HG02973 (cell line): ENCODE data around the gene PYCR2.
"Not testable (repeated sequence)": the region's sequence is repeated elsewhere in the genome, so short reads cannot be mapped to it uniquely, and the experiment has no call there.

Experiments
- ATAC-seq: cut with Tn5 transposase; IDR thresholded peaks from one replicate; pipeline ENCODE4 v1.9.1; 2021; ENCODE audit warnings: moderate library complexity; ENCODE audit not compliant: unreplicated experiment

Gene PYCR2

DNA sequence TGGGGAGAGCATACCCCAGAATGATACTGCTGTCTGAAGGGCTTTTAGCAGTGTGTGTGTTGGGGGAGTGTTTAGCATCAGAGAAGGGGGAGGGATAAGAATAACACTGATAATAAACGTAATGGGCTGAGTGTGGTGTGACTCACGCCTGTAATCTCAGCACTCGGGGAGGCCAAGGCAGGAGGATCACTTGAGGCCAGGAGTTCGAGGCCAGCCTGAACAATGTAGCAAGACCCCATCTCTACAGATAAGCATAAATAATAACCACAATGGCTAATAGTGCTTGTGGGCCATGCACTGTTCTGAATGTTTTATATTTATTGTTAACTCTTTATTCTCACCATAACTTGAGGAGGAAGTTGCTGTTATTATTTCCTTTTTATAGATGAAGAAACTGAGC lies 19.5 kb upstream of the PYCR2 start:
- no peak for ATAC-seq

DNA sequence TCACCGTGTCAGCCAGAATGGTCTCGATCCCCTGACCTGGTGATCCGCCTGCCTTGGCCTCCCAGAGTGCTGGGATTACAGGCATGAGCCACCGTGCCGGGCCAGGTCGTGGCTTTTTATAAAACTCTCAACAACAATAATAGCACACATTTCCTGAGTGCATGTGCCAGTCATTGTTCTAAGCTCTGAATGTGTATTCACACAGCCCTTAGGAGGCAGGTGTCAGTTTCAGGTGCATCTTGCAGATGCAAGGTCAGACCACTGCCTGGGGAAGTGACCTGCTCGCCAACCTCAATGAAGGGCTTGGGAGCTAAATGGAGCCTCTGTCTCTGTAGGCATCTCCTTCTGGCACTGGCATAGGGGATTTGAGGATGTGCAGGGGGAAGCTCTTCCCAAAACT lies 18.5 kb upstream of the PYCR2 start:
- no peak for ATAC-seq

DNA sequence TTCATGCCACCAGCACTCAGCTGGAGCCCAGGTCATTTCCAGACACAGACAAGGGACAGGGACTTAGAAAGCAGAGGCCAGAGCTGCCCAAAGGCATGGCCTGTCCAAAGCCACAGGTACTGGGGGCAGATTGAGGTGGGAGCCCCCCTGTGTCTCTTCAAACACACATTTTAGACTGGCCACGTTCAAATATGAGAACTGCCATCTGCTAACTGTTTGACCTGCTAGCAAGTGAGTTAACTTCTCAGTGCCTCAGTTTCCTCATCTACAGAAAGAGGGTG lies 17.8 kb upstream of the PYCR2 start:
- no peak for ATAC-seq

DNA sequence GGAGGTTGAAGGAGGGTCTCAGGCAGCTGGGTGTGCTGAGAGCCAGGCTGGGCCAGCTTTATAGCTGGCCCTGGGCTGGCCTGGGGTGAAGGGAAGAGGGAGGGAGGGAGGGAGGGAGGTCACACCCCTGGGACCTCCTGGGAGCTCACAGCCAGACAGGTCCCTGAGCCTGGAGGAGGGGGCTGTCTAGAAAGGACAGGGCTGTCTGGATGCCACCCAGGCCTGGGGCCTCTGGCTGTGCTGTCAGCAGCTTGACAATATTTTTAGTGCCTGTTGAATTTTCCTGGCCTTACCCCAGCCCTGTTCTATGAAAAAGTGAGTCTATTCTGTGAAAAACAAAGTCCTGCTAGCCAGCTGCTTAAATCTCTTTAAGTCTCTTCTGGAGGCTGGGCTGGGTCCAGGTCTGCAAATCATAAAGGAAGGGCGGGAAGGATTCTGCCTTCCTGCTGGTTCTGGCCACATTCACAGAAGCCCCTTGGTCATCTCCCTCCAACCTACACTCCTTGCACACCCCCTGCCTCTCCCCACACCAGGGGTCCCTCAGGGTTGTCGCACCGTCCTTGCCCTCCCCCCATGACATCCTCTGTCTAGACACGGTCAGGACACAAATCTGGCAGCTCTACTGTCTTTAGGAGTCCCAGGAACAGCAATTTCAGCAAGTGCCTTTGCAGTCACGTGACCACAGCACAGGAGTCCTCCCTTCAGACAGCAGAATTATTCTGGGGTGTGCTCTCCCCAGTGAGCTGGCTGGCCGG lies 17.3 kb upstream of the PYCR2 start, which contains the start of gene LEFTY2:
Gene LEFTY2, minus strand, starts transcription at position 34 of the 755 bp plus-strand sequence. CDS start 80 bp downstream, outside the sequence.
- ATAC-seq: no peak

DNA sequence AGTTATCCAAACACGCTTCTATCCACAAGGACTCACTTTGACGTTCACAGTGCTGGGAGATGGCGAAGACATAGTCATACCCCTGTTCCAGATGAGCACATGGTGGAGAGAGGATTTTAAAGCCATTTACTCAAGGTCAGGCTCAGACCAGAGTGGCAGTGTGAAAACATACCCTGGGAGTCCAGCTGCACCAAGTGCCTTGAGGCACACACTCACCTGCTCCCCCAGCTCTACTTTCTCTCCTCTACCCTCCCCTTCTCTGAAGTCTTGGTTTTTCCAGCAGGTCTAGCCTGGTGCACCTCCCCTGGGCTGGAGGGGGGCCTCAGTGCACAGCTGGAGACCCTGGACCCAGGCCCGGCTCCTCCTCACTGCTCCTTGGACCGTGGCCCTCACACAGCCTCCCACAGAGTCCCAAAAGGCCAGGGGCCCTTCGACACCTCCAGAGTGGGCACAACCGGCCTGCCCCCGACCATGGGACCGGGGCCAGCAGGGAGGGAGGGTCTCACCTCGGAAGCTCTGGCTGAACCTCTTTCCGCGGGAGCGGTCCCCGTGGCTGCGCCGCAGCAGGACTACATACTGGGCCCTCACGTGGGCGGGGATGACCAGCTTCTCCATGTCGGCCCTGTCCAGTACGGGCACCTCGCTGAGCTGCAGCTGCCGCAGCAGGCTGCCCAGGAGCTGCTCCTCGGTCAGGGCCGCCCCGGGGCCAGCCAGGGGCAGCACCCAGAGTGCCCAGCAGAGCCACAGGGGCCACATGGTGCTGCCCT lies 16.5 kb upstream of the PYCR2 start:
- no peak for ATAC-seq

DNA sequence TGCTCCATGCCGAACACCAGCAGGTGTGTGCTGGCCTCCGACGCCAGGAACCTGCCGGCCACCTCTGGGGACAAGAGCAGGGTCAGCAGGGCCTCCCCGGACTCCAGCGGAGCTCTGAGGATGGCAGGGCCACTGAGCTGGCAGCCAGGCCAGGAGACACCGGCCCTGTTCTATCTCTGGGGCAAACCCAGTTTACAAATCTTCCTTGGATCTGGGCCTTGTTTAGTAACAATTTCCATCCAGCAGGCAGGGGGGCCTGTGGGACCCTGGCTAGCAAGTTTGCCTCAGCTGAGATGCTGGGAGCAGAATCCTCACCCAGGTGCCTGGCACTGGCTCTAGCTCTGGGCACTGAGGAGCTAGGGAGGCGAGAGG lies 15.9 kb upstream of the PYCR2 start:
- ATAC-seq: not testable (repeated sequence)

DNA sequence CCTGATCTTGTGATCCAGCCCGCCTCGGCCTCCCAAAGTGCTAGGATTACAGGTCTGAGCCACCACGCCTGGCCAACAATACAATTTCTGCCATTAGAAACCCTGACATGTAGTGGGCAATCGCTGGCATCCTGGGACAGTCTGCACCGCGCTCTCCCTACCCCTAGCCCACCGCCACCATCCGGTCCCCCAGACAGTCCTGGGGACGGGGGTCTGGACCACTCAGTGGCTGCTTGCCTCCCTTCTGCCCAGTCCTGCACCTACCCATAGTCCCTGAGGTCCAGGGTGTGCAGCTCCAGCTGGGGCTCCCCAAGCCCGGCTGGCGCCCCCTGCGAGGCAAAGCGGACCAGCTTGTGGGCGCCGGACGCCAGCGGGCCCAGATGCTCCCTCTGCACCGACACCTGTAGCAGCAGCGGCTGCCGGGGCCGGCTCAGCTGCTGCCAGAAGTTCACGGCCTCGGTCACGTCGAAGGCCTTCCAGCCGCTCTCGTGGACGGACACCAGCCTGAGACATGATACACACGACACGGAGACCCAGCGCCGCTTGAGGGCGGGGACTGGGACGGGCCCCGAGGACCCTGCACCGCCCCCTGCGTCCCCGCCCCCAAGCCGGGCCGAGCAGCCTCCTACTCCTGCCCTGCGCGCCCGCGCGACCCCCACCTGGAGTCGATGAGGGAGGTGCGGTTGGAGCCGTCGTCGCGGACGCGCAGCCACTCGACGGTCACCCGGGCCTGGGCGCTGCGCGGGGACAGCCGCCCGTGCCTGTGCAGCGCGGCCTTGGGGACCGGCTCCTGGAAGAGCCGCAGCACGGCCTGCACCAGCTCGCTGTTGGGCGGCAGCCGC lies 15.3 kb upstream of the PYCR2 start:
- not testable (repeated sequence) for ATAC-seq

DNA sequence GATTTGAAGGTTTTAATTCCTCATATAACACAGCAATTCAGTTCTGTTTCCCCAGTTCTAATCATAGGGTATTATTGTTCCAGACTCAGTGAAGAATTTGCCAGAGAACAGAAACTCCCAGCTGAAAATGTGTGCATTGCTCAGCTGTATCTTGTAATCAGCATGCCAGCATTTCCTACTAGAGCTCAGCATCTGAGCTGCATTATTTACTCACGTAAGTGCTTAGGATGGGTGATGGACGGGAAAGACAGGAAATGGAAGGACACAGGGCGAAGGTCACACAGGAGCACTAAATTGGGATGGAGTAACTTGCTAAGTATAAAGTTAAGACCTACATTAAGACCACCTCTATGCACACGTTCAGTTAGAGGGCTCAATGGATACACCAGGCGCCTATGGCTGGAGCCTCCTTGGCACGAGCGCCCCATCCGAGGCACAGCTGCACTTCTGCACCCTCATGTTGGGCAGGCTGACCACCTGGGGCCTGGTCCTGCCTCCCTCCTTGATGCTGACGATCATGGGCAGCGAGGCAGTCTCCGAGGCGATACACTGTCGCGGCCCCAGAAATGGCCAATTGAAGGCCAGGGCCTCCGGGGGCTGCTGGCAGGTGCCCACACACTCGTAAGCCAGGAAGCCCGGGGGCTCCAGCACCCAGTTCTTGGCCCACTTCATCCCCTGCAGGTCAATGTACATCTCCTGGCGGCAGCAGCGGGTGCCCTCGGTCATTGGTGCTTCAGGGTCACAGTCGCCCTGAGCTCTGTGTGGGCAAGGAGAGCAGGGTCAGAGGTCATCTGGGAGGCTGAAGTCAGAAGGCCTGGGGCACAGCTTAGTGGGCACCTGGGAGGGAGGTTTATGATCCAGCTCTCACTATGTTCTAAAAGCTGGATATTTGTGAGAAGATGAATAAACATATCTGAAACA lies 13.3 kb upstream of the PYCR2 start:
- no peak for ATAC-seq

DNA sequence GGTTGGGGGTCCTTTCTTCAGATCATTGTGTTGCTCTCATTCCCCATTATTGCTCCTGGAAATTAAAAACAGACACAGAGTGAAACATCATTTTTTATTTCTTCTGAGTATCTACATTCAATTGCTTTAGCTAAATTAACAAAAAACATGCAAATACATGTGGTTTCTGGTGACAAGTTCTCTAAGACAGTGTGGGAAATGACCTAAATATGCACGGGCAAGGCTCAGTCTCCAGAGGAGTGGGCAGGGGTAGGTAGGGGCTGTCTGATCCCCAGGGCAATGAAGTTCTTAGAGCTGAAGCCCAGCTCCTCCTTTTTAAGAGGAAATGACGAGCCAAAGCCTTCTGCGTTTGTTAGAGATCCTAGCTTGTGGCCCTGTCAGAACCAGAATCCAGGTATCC lies 12.5 kb upstream of the PYCR2 start:
- no peak for ATAC-seq

DNA sequence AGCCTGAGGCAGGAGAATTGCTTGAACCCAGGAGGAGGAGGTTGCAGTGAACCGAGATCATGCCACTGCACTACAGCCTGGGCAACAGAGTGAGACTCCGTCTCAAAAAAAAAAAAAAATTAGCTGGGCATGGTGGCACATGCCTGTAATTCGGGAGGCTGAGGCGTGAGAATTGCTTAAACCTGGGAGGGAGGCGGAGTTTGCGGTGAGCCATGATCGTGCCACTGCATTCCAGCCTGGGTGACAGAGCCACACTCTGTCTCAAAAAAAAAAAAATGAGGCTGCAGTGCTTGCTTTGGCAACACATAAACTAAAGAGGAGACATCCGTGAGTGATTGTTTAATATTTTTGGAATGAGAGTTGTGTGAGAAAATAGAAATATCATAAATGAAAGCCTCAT lies 12.0 kb upstream of the PYCR2 start:
- ATAC-seq: not testable (repeated sequence)

DNA sequence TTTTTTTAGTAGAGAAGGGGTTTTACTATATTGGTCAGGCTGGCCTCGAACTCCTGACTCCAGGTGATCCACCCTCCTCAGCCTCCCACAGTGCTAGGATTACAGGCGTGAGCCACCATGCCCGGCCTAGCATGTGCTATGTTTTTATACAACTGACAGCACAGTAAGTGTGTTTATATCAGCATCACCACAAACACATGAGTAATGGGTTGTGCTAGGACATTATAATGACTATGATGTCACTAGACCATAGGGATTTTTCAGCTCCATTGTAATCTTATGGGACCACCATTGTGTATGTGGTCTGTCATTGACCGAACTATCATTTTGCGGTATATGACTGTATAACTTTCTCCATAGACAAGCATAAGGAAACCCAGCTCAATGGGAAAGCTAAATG lies 10.7 kb upstream of the PYCR2 start:
- ATAC-seq: no peak

DNA sequence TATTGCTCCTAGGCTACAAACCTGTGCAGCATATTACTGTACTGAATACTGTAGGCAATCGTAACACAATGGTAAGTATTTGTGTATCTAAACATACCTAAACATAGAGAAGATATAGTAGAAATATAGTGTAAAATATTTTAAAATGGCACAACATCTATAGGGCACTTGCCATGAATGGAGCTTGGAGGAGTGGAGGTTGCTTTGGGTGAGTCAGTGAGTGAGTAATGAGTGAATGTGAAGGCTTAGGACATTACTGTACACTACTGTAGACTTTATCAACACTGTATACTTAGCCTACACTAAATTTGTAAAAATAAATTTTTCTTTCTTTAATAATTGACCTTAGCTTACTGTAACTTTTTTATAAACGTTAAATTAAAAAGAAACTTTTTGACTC lies 9.0 kb upstream of the PYCR2 start:
- no peak for ATAC-seq

DNA sequence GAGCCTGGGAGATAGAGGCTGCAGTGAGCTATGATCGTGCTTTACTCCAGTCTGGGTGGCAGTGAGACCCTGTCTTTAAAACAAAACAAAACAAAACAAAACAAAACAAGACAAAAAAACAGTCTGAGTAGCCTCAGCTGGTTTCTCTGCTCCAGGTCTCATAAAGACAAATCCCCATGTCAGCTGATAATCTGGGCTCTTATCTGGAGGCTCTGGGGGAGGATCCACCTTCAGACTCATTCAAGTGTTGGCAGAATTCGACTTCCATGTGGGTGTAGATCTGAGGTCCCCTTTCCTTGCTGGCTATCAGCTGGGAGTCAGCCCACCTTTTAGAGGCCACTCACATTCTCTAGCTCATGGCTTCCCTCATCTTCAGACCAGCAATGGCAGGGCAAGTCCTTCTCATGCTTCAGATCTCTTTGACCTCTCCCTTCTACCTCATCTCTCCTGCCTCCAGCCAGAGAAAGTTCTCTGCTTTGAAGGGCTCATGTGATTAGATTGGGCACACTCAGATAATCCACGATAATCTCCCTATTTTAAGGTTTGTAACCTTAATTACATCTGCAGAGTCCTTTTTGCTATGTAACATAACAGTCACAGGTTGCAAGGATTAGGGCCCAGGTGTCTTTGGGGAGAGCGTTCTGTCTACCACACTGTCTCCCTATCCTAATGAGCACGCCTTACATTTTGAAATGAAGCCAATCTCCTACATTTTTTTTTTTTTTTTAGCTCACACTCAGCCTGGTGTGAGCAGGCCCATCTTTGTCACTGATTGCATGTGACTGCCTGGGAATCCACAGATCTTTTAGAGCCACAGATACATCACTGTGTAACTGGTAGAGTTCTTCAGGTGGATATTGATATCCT lies 7.5 kb upstream of the PYCR2 start:
- no peak for ATAC-seq

DNA sequence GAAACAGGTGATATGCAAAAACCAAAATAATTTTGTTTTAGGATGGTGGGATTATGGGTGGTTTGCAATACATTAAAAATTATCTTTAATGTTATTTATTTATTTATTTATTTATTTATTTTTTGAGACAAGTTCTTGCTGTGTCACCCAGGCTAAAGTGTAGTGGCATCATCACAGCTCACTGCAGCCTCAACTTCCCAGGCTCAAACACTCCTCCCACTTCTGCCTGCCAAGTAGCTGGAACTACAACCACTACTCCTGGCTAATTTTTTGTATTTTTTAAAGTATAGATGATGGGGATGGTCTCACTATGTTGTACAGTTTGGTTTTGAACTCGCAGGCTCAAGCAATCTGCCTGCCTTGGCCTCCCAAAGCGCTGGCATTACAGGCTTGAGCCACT lies 6.5 kb upstream of the PYCR2 start:
- no peak for ATAC-seq

DNA sequence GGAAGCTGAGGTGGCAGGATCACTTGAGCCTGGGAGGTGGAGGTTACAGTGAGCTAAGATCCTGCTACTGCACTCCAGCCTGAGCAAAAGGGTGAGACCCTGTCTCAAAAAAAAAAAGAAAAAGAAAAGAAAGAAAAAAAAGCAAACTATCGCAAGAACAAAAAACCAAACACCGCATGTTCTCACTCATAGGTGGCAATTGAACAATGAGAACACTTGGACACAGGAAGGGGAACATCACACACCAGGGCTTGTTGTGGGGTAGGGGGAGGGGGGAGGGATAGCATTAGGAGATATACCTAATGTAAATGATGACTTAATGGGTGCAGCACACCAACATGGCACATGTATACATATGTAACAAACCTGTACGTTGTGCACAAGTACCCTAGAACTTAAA lies 5.4 kb upstream of the PYCR2 start:
- not testable (repeated sequence) for ATAC-seq

DNA sequence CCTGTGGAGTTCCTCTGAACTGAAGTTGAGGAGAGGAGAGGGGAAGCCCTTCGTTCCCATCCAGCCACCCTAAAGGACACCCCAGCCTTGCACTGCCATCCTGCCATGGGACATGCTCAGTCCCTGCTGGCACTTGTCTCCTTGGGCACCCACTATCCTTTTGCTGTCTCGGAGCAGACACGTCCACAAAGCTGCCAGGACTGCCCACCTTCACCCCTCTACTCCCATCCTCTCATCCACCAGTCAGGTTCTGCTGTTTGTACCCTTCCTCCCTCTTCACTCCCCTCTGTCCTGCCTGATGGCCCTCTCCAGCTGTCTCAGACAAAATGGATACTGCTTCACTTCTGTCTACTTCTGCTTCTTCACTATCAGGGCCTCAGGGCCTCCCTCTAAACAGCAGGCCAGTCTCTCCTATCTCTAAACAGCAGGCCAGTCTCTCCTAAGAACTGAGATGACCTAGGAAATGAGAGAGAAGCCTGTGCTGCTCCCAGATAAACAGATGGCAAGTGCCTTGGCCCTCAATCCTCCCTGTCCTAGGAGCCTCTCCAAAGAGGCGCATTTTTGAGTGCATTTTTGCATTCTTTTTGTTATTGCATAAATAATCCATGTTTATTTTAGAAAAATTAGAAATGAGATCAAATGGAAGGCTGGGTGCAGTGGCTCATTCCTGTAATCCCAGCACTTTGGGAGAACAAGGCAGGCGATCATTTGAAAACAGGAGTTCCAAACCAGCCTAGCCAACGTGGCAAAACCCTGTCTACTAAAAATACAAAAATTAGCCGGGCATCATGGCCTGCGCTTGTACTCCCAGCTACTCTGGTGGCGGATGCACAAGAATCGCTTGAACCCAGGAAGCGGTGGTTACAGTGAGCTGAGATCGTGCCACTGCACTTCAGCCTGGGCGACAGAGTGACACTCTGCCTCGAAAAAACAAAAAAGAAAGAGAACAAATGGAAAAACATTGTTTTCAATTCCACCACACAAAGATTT lies 4.4 kb upstream of the PYCR2 start:
- no peak for ATAC-seq

DNA sequence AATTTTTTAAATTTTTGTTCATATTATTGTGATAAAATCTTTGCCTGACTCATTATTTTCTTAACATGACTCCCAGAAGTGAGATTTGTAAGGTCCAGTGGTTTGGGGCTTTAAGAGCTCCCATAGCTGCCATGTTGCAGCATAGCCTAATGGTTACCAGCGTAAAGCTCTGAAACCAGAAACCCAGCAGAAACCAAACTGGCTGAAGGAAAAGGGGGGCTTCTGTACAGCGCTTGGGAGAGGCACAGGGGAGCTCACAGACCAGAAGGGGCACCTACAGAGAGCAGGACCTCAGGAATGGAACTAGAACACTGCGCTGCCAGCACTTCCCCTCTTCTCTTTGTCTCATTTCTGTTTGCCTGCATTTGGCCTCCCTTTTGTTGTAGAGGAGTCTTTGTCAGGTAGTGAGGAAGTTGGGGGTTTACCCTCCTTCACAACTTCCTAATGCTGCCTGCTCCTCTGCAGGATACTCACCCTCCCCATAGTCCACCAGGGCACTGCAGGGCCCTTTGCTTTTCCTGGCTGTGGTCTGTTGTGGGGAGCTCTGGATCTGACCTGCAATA lies 2.6 kb upstream of the PYCR2 start:
- no peak for ATAC-seq

DNA sequence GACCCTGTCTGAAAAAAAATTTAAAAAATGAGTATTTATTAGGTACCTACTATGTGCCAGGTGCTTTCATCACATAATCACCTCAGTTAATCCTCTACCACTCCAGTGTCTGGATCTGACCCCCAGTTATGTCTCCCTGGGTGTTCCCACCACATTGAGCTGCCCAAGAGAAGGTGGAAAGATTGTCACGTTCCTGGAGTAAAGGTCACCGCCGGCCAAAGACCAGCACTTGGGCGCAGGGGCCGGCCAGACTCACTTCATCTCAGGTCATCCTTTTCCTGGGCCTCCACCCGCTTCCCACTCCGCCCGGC lies 714 bp downstream of the PYCR2 start:
- ATAC-seq: no peak
